ENCODE results near the gene DAB2. TPM values are rescaled to one million over a fixed set of nuclear protein-coding genes. Genes with fewer than 3 reads are reported as not detected.

DAB2 gene
- total and polyA plus RNA-seq, 5 experiments from 2014 or later: 0.07 to 2.6 (median 1.2) TPM; not detected in 1

GRCh38 chr5:39363217-39363616, 61.6 kb downstream of the DAB2 start:
- POLR2A ChIA-PET: no interaction called here
- no peak overlapping the region for H3K4me3 Mint-ChIP-seq
- ATAC-seq (no peak), DNase-seq (no peak)
- no peaks in the 10 kb centered on the region for H3K4me1 Mint-ChIP-seq
- peaks cover 0 to 9% (median 0%) of the 10 kb centered on the region in 5 donors for H3K27me3 Mint-ChIP-seq
- H3K36me3 Mint-ChIP-seq: peaks cover 0 to 2% (median 0%) of the 10 kb centered on the region in 3 donors
- peaks cover 0 to 6% (median 0%) of the 10 kb centered on the region in 9 donors for H3K9me3 Mint-ChIP-seq
- no peak overlapping the region for H3K27ac Mint-ChIP-seq

GRCh38 chr5:39362646-39363045, 62.1 kb downstream of the DAB2 start:
- POLR2A ChIA-PET: no interaction called here
- DNase-seq: no peak
- Mint-ChIP-seq H3K36me3 (peaks cover 0 to 2% (median 0%) of the 10 kb centered on the region in 3 donors), H3K27ac (no peak overlapping the region), H3K4me3 (no peak overlapping the region), H3K27me3 (peaks cover 0 to 9% (median 0%) of the 10 kb centered on the region in 5 donors), H3K9me3 (peaks cover 0 to 12% (median 0%) of the 10 kb centered on the region in 9 donors), H3K4me1 (no peaks in the 10 kb centered on the region)
- ATAC-seq: no peak

- H3K27ac Mint-ChIP-seq: no peak overlapping the region
- ATAC-seq (no peak), DNase-seq (no peak)
- H3K4me1 Mint-ChIP-seq: no peaks in the 10 kb centered on the region
- POLR2A ChIA-PET: no interaction called here
- peaks cover 0 to 12% (median 0%) of the 10 kb centered on the region in 9 donors for H3K9me3 Mint-ChIP-seq
- no peaks in the 10 kb centered on the region for H3K27me3 Mint-ChIP-seq
- no peak overlapping the region for H3K4me3 Mint-ChIP-seq
- no peaks in the 10 kb centered on the region for H3K36me3 Mint-ChIP-seq
These were observed 63.5 kb downstream of the DAB2 start for GRCh38 chr5:39361306-39361705.

GRCh38 chr5:39360471-39361111, 64.2 kb downstream of the DAB2 start:
- Mint-ChIP-seq H3K4me3 (no peak overlapping the region), H3K4me1 (no peaks in the 10 kb centered on the region), H3K9me3 (peaks cover 0 to 12% (median 0%) of the 10 kb centered on the region in 9 donors), H3K27ac (no peak overlapping the region), H3K36me3 (no peaks in the 10 kb centered on the region), H3K27me3 (no peaks in the 10 kb centered on the region)
- DNase-seq (no peak), ATAC-seq (no peak)
- POLR2A ChIA-PET: no interaction called here

GRCh38 chr5:39356263-39356662, 68.5 kb downstream of the DAB2 start:
- Mint-ChIP-seq H3K4me3 (no peak overlapping the region), H3K9me3 (peaks cover 6 to 26% (median 15%) of the 10 kb centered on the region in 9 donors), H3K27ac (no peak overlapping the region), H3K36me3 (peaks cover 0 to 16% (median 7%) of the 10 kb centered on the region in 3 donors), H3K27me3 (no peaks in the 10 kb centered on the region), H3K4me1 (no peaks in the 10 kb centered on the region)
- DNase-seq (no peak), ATAC-seq (no peak)
- POLR2A ChIA-PET: no interaction called here

- Mint-ChIP-seq H3K27me3 (no peaks in the 10 kb centered on the region), H3K9me3 (peaks cover 6 to 28% (median 19%) of the 10 kb centered on the region in 9 donors)
- POLR2A ChIA-PET: no interaction called here
These were observed 69.5 kb downstream of the DAB2 start for GRCh38 chr5:39355324-39355723.

GRCh38 chr5:39353717-39354399, 70.9 kb downstream of the DAB2 start:
- POLR2A ChIA-PET: no interaction called here

More at GRCh38 chr5:39355324-39355723, 69.5 kb downstream of the DAB2 start:
- ATAC-seq (no peak), DNase-seq (no peak)
- no peak overlapping the region for H3K27ac Mint-ChIP-seq
- peaks cover 0 to 18% (median 8%) of the 10 kb centered on the region in 3 donors for H3K36me3 Mint-ChIP-seq
- H3K4me3 Mint-ChIP-seq: no peak overlapping the region
- no peaks in the 10 kb centered on the region for H3K4me1 Mint-ChIP-seq

GRCh38 chr5:39352951-39353350, 71.8 kb downstream of the DAB2 start:
- H3K4me1 Mint-ChIP-seq: no peaks in the 10 kb centered on the region
- H3K9me3 Mint-ChIP-seq: peaks cover 8 to 41% (median 26%) of the 10 kb centered on the region in 9 donors
- DNase-seq (no peak), ATAC-seq (no peak)
- H3K4me3 Mint-ChIP-seq: no peak overlapping the region
- POLR2A ChIA-PET: no interaction called here
- H3K27me3 Mint-ChIP-seq: no peaks in the 10 kb centered on the region
- peaks cover 0 to 29% (median 8%) of the 10 kb centered on the region in 3 donors for H3K36me3 Mint-ChIP-seq
- no peak overlapping the region for H3K27ac Mint-ChIP-seq

More at GRCh38 chr5:39353717-39354399, 70.9 kb downstream of the DAB2 start:
- no peaks in the 10 kb centered on the region for H3K4me1 Mint-ChIP-seq
- no peak overlapping the region for H3K4me3 Mint-ChIP-seq
- H3K27me3 Mint-ChIP-seq: no peaks in the 10 kb centered on the region
- ATAC-seq: no peak
- no peak overlapping the region for H3K27ac Mint-ChIP-seq
- no peak for DNase-seq
- peaks cover 0 to 29% (median 8%) of the 10 kb centered on the region in 3 donors for H3K36me3 Mint-ChIP-seq
- peaks cover 8 to 42% (median 26%) of the 10 kb centered on the region in 9 donors for H3K9me3 Mint-ChIP-seq

GRCh38 chr5:39352170-39352569, 72.6 kb downstream of the DAB2 start:
- H3K27ac Mint-ChIP-seq: no peak overlapping the region
- H3K9me3 Mint-ChIP-seq: peaks cover 9 to 45% (median 26%) of the 10 kb centered on the region in 9 donors
- H3K27me3 Mint-ChIP-seq: no peaks in the 10 kb centered on the region
- ATAC-seq (no peak), DNase-seq (no peak)
- no peaks in the 10 kb centered on the region for H3K4me1 Mint-ChIP-seq
- H3K36me3 Mint-ChIP-seq: peaks cover 0 to 29% (median 8%) of the 10 kb centered on the region in 3 donors
- POLR2A ChIA-PET: no interaction called here
- no peak overlapping the region for H3K4me3 Mint-ChIP-seq

- Mint-ChIP-seq H3K4me3 (no peak overlapping the region), H3K4me1 (no peaks in the 10 kb centered on the region), H3K27me3 (peaks cover 0 to 14% (median 6%) of the 10 kb centered on the region in 5 donors), H3K36me3 (peaks cover 0 to 31% (median 8%) of the 10 kb centered on the region in 3 donors), H3K9me3 (peaks cover 10 to 58% (median 30%) of the 10 kb centered on the region in 9 donors), H3K27ac (no peak overlapping the region)
- no peak for DNase-seq
- POLR2A ChIA-PET: no interaction called here
- no peak for ATAC-seq
These were observed 75.3 kb downstream of the DAB2 start for GRCh38 chr5:39349484-39349883.

GRCh38 chr5:39342460-39342859, 82.3 kb downstream of the DAB2 start:
- no peaks in the 10 kb centered on the region for H3K4me1 Mint-ChIP-seq
- no peak overlapping the region for H3K4me3 Mint-ChIP-seq
- peaks cover 0 to 12% (median 0%) of the 10 kb centered on the region in 3 donors for H3K36me3 Mint-ChIP-seq
- ATAC-seq: no peak
- no peak for DNase-seq
- H3K27me3 Mint-ChIP-seq: peaks cover 14 to 49% (median 23%) of the 10 kb centered on the region in 5 donors
- H3K9me3 Mint-ChIP-seq: peaks cover 0 to 24% (median 7%) of the 10 kb centered on the region in 9 donors
- H3K27ac Mint-ChIP-seq: no peak overlapping the region
- POLR2A ChIA-PET: no interaction called here

GRCh38 chr5:39341896-39342295, 82.9 kb downstream of the DAB2 start:
- POLR2A ChIA-PET: no interaction called here
- DNase-seq: no peak
- no peak for ATAC-seq
- peaks cover 0 to 21% (median 7%) of the 10 kb centered on the region in 9 donors for H3K9me3 Mint-ChIP-seq
- H3K27ac Mint-ChIP-seq: no peak overlapping the region
- peaks cover 0 to 12% (median 0%) of the 10 kb centered on the region in 3 donors for H3K36me3 Mint-ChIP-seq
- no peaks in the 10 kb centered on the region for H3K4me1 Mint-ChIP-seq
- peaks cover 14 to 49% (median 23%) of the 10 kb centered on the region in 5 donors for H3K27me3 Mint-ChIP-seq
- H3K4me3 Mint-ChIP-seq: no peak overlapping the region

- peaks cover 0 to 18% (median 7%) of the 10 kb centered on the region in 9 donors for H3K9me3 Mint-ChIP-seq
- H3K4me1 Mint-ChIP-seq: no peaks in the 10 kb centered on the region
- H3K27me3 Mint-ChIP-seq: peaks cover 14 to 45% (median 23%) of the 10 kb centered on the region in 5 donors
- DNase-seq: no peak
- H3K27ac Mint-ChIP-seq: no peak overlapping the region
- no peak overlapping the region for H3K4me3 Mint-ChIP-seq
- no peak for ATAC-seq
- POLR2A ChIA-PET: no interaction called here
- H3K36me3 Mint-ChIP-seq: peaks cover 0 to 12% (median 0%) of the 10 kb centered on the region in 3 donors
These were observed 84.3 kb downstream of the DAB2 start for GRCh38 chr5:39340506-39340905.
